Psoas muscle (tissue), 8 donors: ENCODE measurements around the gene PROCR. TPM values are rescaled to one million over a fixed set of nuclear protein-coding genes. Genes with fewer than 3 reads are reported as not detected.
"Not testable (repeated sequence)": the region's sequence is repeated elsewhere in the genome, so short reads cannot be mapped to it uniquely, and the experiment has no call there.

Source experiments
- ATAC-seq, 4 donors: fragments of 200-7000 bp; cut with Tn5 transposase; one replicate each; pipeline ENCODE4 v1.9.1; 2020; ENCODE audit warnings: moderate library complexity in 3 of 4, mild to moderate bottlenecking in 2 of 4
- DNase-seq, 2 donors: peaks; one replicate each; pipeline ENCODE4 v3.0.0-alpha.2; 2020
- H3K27ac ChIP-seq: fragments of 200-600 bp; one replicate; pipeline ENCODE4 v1.8.0; 2022
- H3K27me3 ChIP-seq, 3 donors: fragments of 200-600 bp in 1 of 3; one replicate each; pipeline versions ENCODE4 v1.6.1 to v1.8.0; 2013 to 2022; ENCODE audit warnings: low read length in 2 of 3, mild to moderate bottlenecking in 2 of 3, moderate library complexity in 1 of 3; ENCODE audit not compliant: insufficient read depth in 3 of 3
- H3K36me3 ChIP-seq, 2 donors: fragments of 200-600 bp in 1 of 2; one replicate each; pipeline versions ENCODE4 v1.6.1 to v1.8.0; 2013 to 2022; ENCODE audit warnings: low read depth in 1 of 2, mild to moderate bottlenecking in 1 of 2, moderate library complexity in 1 of 2; ENCODE audit not compliant: insufficient read depth in 1 of 2
- H3K4me1 ChIP-seq: fragments of 200-600 bp; one replicate; pipeline ENCODE4 v1.8.0; 2022
- H3K4me3 ChIP-seq: fragments of 200-600 bp; one replicate; pipeline ENCODE4 v1.8.0; 2022; ENCODE audit warnings: mild to moderate bottlenecking
- H3K9me3 ChIP-seq: fragments of 200-600 bp; one replicate; pipeline ENCODE4 v1.8.0; 2022
- CTCF ChIP-seq: fragments of 200-600 bp; IDR thresholded peaks from one replicate; pipeline ENCODE4 v1.8.0; 2022; ENCODE audit warnings: antibody characterized with exemption
- WGBS, 3 donors: extraction: QIAGEN DNeasy Blood & Tissue Kit; methylation state at CpG; one replicate each; pipeline versions ENCODE4 v1.1.6 to v1.1.7; 2013; 5-methylcytosine and 5-hydroxymethylcytosine counted together
- intact Hi-C, 2 donors: fragments of 100-400 bp; cut with DNase I; formaldehyde crosslinking; loops; one replicate each; pipeline versions ENCODE4 v1.11.0 to v1.14.2; 2022
- polyA plus RNA-seq, 3 donors: library from polyadenylated mRNA; stranded (reverse); fragments of 200-250 nt; gene quantifications; one replicate each; pipeline ENCODE4 v1.2.3, GENCODE V29; 2013
- total RNA-seq, 4 donors: library from RNA; stranded (reverse); fragmentation: NEBNext Ultra II Directional in 2 of 4; extraction: Animal tissue kit (Norgen Biotek cat#: 25700) in 2 of 4; gene quantifications; one replicate each; pipeline versions ENCODE4 v1.2.1 to v1.2.4, GENCODE V29; 2021 to 2023
- donor health status: healthy with polysubstance abuse.
- donor health status: DM: no; HTN: no; CAD: no; lungs with moderate emphysema.
- donor health status: Bipolar disorder and iron deficiency.
- donor health status: healthy.
- donor health status: DM: yes; HTN: yes; CAD: no.
- donor health status: DM: no; HTN: no; CAD: no.
- donor health status: DM: no; HTN: no; CAD: no.
- donor health status: DM: yes; HTN: yes; CAD: no.

The PROCR gene
- total and polyA plus RNA-seq, 7 donors: 2.8 to 8.8 (median 6.1) TPM

DNA sequence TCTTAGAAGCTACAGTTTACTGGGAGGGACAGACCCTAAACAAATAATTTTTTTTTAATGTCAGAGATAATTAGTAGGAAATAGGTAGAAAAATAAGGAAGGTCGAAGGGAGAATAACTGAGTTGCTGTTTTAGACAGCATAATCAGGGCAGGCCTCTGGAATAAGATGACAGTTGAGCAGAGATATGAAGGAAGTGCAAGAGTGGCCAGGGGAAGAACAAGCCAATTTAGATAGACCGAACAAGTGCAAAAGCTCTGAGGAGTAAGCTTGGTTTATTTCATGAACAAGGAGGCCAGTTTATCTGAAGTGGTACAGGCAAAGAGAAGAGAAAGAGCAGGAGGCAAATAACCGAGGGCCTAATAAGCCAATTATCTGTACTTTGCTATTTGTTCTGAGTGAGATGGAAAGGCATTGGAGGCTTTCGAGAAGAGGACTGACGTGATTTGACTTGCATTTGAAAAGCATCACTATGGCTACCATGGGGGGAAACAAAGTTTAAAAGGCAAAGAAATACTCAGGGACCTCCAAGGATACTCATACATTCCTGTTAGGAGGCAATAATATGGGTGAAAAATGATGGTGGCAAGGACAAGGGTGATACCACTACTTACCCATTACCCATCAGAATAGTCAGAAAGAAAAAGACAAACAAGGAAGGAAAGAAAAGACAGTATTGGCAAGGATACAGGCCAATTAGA is 19.7 kb downstream of the PROCR start:
- 86 to 92% (median 90%) methylated on average over 5 of the region's 5 CpGs for WGBS, 3 donors
- Histone ChIP-seq H3K27ac (no peak overlapping the region), H3K4me3 (no peak overlapping the region), H3K4me1 (no peaks in the 10 kb centered on the region), H3K9me3 (peaks cover 4% of the 10 kb centered on the region), H3K27me3 (no peaks in the 10 kb centered on the region), H3K36me3 (no peaks in the 10 kb centered on the region)
- DNase-seq (no peak), ATAC-seq (no peak)
- intact Hi-C loops: no loop called here
- TF ChIP-seq CTCF: no peak

DNA sequence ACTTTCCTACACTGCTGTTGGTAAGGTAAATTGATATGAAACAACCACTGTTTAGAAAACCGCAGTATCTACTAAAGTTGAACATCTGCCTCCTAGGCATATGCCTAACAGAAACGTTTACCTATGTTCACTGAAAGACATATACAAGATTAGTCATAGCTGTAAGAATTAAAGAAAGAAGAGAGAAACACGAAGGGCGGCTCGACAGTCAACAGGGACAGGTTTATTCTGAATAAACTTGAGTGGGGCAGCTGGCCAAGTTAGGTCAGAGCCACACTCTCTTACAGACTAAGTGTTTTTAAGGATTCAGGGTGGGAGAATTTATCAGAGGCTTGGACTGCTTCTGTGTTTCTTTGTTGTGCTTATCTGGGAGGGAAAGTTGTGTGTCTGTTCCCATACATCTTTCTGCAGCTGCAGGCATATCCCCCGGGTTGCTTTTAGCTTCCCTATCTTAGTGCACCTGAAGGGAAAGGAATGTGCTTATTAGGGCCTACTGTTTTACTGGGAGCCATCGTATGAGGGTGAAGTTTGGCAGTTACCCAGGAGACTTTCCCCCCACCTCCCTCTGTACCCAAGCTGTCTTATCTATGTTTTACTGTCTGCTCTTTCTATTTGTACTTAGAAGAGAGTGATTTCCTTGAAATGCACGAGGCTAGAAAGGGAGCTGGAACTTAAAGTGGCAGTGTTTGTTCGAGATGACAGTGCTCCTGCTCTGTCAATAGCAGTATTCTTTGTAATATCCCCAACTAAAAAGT is 20.4 kb downstream of the PROCR start:
- 67 to 70% (median 67%) methylated on average over 9 of the region's 9 CpGs for WGBS, 3 donors
- intact Hi-C loops: no loop called here
- Histone ChIP-seq H3K4me1 (no peaks in the 10 kb centered on the region), H3K9me3 (peaks cover 7% of the 10 kb centered on the region), H3K4me3 (no peak overlapping the region), H3K27me3 (no peaks in the 10 kb centered on the region), H3K27ac (no peak overlapping the region), H3K36me3 (no peaks in the 10 kb centered on the region)
- ATAC-seq (no peak), DNase-seq (no peak)
- TF ChIP-seq CTCF: no peak

DNA sequence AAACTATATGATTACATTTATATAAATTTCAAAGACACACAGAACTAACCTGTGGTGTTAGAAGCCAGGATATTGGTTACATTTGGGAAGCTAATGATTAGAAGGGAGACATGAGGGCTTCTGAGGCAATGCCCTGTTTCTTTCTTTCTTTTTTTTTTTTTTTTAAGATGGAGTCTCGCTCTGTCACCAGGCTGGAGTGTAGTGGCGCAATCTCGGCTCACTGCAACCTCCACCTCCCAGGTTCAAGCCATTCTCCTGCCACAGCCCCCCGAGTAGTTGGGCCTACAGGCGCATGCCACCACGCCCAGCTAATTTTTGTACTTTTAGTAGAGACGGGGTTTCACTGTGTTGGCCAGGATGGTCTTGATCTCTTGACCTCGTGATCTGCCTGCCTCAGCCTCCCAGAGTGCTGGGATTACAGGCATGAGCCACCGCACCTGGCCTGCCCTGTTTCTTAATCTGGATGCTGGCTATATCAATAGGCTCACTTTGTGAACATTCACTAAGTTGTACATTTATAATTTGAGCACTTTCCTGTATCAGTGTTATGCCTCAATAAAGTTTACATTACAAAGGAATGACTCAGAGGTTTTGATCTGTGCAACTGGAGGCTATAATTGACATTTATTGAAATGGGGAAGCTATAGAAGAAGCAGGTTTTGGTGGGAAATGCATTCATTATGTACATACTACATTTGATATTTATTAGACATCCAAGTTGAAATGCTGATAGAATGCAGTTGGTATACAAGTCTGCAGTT is 21.3 kb downstream of the PROCR start:
- H3K4me3 ChIP-seq, intact Hi-C loops, H3K4me1 ChIP-seq, H3K9me3 ChIP-seq, ATAC-seq, H3K27me3 ChIP-seq, DNase-seq, H3K27ac ChIP-seq, H3K36me3 ChIP-seq: not testable (repeated sequence)
- 91 to 93% (median 93%) methylated on average over 9 of the region's 9 CpGs for WGBS, 3 donors

GRCh38 chr20:35196313-35196712 is 24.4 kb downstream of the PROCR start:
- intact Hi-C loops: no loop called here
- no peak overlapping the region for H3K4me3 ChIP-seq
- ATAC-seq: no peak
- no peak overlapping the region for H3K27ac ChIP-seq
- H3K4me1 ChIP-seq: no peaks in the 10 kb centered on the region
- no peak for TF ChIP-seq CTCF
- DNase-seq: no peak
- no peaks in the 10 kb centered on the region for H3K27me3 ChIP-seq
- peaks cover 12% of the 10 kb centered on the region for H3K9me3 ChIP-seq
- no peaks in the 10 kb centered on the region for H3K36me3 ChIP-seq

- DNase-seq (no peak), ATAC-seq (no peak)
- H3K27ac ChIP-seq: no peak overlapping the region
- no peaks in the 10 kb centered on the region for H3K4me1 ChIP-seq
- no peaks in the 10 kb centered on the region for H3K27me3 ChIP-seq
- H3K9me3 ChIP-seq: peaks cover 12% of the 10 kb centered on the region
- no peaks in the 10 kb centered on the region for H3K36me3 ChIP-seq
- intact Hi-C loops: no loop called here
- H3K4me3 ChIP-seq: no peak overlapping the region
- no peak for TF ChIP-seq CTCF
Observed at GRCh38 chr20:35199740-35200139, 27.9 kb downstream of the PROCR start.
